Renal cortical epithelial cell (primary cell): ENCODE results near the gene TNPO2. TPM values are rescaled to one million over a fixed set of nuclear protein-coding genes. Genes with fewer than 3 reads are reported as not detected.
A peak's percentile ranks its signal among the peaks of the same experiment; 100 is the strongest.

Experiments
- DNase-seq: peaks from one replicate; pipeline ENCODE4 v3.0.0-alpha.2; 2011; ENCODE audit warnings: low read depth
- total RNA-seq: library from RNA; depleted of rRNA; stranded (reverse); fragments of >200 nt; gene quantifications from 2 replicates; pipeline ENCODE4 v1.2.3, GENCODE V29; 2014

TNPO2 gene
- total RNA-seq = 17.0 and 67.3 TPM in 2 replicates

DNA sequence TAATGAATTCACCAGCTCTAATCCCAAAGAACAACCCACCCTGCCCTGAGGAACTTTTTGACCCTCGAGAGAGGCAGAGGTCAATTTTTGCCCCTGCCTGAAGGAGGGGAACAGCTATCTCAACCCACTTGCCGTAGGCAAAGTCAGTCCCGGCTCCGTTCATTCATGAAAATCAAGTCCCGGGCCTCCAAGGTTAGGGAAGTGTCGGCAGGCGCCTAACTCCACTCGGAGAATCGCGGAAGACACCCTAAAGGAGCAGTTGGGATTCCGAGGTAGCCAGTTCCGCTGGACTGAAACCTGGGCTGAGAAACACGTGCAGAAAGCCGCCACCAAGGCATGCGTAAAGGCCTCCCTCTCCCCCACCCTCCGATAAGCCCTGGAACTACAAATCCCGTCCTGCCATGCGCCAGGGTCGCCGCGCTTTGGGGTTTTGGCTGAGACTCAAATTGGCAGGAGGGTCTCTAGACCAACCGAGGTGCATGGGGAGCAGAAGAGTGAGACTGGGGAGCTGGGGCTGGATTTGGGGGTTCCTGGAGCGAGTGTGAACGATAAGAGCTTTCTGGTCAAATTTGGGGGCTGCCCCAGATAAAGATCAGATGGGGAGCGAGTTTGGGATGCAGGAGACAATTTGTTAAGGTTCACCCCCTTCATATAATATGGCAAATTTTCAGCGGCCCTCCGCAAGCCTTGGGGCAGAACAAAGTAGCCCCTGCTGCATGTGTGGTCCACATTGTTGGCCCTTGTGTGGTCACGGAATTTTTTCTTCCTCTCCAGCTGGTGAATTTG, at the start of gene TNPO2:
Gene TNPO2, minus strand, starts transcription at position 292 of the 786 bp plus-strand sequence. CDS start 2,955 bp downstream, outside the sequence.
- peak; percentile 42 for DNase-seq

- no peak for DNase-seq
These were observed 48.6 kb upstream of the TNPO2 start for GRCh38 chr19:12772323-12772722.

- DNase-seq = no peak
These were observed 47.2 kb upstream of the TNPO2 start for GRCh38 chr19:12770922-12771321.

GRCh38 chr19:12769689-12770088, 46.0 kb upstream of the TNPO2 start:
- DNase-seq = no peak

- no peak for DNase-seq
These were observed 43.9 kb upstream of the TNPO2 start for GRCh38 chr19:12767666-12768065.

- DNase-seq = no peak
These were observed 43.4 kb upstream of the TNPO2 start for GRCh38 chr19:12767150-12767549.

- no peak for DNase-seq
These were observed 42.4 kb upstream of the TNPO2 start for GRCh38 chr19:12766051-12766521.

GRCh38 chr19:12764698-12765097, 41.0 kb upstream of the TNPO2 start:
- no peak for DNase-seq

DNA sequence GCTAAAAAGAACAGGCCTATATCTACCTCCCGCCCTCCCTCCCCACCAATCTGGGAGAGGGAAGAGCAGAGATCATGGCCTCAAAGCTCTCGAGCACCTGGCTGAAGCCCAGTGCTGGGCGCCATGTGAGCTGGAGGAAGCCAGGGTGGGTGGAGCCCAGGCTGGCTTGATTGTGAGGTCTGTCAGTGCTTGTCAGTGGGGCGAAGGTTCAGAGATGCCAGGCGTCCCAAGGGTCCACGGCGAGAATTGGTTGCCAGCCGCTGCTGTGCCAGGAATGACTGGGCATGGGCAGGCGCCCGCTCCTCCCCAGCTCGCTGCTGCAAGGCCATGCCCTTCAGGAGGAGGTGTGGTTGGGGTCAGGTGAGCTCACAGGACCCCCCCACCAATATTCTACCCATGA, 39.4 kb upstream of the TNPO2 start:
- no peak for DNase-seq

DNA sequence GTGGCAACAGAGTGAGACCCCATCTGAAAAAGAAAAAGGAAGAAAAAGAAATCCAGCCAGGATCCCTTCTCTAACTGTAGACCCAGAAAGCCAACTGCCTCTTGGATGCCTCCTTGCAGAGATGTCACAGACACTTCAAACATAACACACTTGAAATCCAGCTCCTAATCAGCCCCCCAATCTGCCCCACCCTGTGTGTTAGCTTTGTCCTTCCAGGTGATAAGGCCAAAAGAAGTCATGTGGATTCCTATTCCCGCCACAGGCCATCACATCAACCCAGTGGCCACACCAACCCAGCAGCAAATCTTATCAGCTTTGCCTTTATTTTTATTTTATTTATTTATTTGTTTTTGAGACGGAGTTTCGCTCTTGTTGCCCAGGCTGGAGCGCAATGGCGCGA, 36.0 kb upstream of the TNPO2 start:
- no peak for DNase-seq

- DNase-seq = no peak
These were observed 34.0 kb upstream of the TNPO2 start for GRCh38 chr19:12757544-12758274.

DNA sequence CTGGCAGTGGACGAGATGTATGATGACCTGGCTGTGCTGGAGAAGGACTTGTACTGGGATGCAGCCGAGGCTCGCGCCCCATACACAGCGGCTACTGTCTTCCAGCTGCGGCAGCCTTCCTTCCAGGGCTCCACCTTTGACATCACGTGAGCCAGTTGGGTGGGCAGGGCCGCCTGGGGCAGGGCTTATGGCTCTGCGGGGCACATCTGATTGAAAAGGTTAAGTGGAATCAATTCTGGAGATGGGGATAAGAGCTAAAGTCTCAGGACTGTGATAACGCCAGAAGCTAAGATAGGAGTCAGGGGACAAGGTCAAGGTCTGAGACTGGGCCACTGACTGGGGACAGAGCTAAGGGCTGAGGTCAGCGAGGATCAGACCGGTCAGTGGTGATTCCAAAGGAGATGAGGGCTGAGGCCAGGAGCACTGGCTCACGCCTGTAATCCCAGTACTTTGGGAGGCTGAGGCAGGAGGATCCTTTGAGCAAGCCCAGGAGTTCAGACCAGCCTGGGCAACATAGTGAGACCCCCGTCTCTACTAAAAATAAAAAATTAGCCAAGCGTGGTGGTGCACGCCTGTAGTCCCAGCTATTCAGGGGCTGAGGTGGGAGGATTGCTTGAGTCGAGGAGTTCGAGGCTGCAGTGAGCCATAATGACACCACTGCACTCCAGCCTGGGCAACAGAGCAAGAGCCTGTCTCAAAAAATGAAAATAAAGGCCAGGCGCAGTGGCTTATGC, 32.6 kb upstream of the TNPO2 start:
- no peak for DNase-seq

DNA sequence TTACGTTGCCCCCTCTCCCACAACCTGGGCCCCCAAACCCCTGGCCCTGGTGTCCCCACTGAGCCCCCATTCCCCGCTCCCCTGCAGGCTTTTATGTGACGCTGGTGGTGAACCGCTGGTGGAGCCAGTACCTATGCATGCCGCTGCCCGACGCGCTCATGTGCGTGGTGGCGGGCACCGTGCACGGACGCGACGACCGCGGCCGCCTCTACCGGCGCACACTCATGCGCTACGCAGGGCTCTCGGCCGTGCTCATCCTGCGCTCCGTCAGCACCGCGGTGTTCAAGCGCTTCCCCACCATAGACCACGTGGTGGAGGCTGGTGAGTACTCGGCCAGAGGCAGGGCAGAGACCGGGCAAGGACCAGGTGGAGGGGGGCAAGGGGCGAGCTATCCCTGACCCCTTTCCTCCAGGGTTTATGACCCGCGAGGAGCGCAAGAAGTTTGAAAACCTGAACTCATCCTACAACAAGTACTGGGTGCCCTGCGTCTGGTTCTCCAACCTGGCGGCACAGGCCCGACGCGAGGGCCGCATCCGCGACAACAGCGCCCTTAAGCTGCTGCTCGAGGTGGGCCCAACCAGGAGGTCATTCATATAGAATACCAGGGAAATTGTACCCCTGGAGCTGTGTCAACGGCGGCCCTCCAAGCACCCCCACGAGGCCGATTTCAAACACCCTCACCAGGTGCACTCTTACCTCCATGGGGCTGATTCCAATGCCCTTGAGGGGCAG, 30.9 kb upstream of the TNPO2 start:
- no peak for DNase-seq

- no peak for DNase-seq
These were observed 28.5 kb upstream of the TNPO2 start for GRCh38 chr19:12752056-12752781.

DNA sequence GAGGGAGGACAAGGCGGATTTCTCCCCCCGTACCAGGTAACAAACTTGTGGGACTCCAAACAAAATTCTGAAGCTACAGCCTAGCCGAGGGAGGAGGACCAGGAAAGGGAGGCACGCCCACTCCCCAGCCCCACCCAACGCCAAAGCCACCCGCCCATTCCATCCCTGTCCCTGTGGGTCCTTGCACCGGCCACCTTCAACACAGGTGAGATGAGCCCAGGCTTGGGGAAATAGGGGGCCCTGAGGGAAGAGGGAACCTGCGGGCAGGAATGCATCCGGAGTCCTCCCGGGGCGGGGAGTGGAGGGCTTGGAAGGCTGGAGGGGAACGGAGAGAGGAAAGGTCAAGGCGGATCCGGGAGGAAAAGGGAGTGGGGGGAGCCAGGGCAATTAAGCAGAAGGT, 27.9 kb upstream of the TNPO2 start, which contains the start of gene BEST2:
Gene BEST2, plus strand, starts transcription at position 157 of the 400 bp plus-strand sequence. CDS start 802 bp downstream, outside the sequence.
- DNase-seq = no peak

GRCh38 chr19:12750851-12751250, 27.1 kb upstream of the TNPO2 start:
- DNase-seq = no peak

GRCh38 chr19:12749938-12750521, 26.3 kb upstream of the TNPO2 start:
- DNase-seq = no peak

GRCh38 chr19:12748489-12748888, 24.8 kb upstream of the TNPO2 start:
- no peak for DNase-seq

GRCh38 chr19:12745166-12745897, 21.6 kb upstream of the TNPO2 start:
- no peak for DNase-seq
